GM19351 (cell line): ENCODE measurements around the gene TMEM259.

Source experiments
- ATAC-seq: cut with Tn5 transposase; IDR thresholded peaks from one replicate; pipeline ENCODE4 v1.9.1; 2021; ENCODE audit warnings: mild to moderate bottlenecking, moderate library complexity; ENCODE audit not compliant: unreplicated experiment

Gene TMEM259

GRCh38 chr19:1017906-1018305 lies 3.0 kb downstream of the TMEM259 start:
- ATAC-seq = no peak

- ATAC-seq = no peak
Measured at GRCh38 chr19:1017115-1017905, 3.6 kb downstream of the TMEM259 start.

GRCh38 chr19:1016647-1017114 lies 4.2 kb downstream of the TMEM259 start:
- no peak for ATAC-seq

GRCh38 chr19:1015782-1016646 lies 4.9 kb downstream of the TMEM259 start:
- ATAC-seq = no peak

DNA sequence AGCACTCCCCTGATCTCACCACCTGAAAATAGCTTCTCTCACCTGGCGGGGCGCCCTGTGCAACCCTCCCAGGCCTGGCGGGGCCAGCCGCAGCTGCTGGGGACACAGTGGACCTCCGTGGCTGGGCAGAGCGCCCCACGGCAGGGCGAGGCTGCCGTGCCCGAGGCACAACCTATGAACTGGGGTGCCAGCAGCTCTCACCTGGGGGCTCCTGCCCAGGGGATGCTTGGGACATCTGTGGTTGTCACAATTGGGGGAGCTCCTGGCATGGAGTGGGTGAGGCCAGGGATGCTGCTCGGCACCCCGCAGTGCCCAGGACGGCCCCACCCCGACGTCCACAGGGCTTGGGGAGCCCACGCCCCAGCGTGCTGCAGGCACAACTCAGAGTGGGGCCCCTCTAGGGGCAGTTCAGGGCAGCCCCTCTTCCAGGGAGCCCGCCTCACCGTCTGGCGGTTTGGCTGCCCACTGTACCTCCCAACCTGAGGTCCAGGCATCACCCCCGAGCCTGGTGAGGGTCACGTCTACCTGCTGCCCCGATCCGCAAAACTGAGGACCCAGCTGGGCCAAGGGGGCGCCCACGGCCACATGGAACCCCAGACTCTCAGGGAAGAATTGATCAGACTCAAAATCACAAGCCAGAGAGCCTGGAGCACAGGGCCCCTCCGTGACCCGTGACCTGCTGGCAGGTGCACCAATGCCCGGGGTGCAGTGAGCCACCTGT lies 5.7 kb downstream of the TMEM259 start:
- no peak for ATAC-seq

- ATAC-seq = no peak
Measured at GRCh38 chr19:1014161-1015060, 6.5 kb downstream of the TMEM259 start.

DNA sequence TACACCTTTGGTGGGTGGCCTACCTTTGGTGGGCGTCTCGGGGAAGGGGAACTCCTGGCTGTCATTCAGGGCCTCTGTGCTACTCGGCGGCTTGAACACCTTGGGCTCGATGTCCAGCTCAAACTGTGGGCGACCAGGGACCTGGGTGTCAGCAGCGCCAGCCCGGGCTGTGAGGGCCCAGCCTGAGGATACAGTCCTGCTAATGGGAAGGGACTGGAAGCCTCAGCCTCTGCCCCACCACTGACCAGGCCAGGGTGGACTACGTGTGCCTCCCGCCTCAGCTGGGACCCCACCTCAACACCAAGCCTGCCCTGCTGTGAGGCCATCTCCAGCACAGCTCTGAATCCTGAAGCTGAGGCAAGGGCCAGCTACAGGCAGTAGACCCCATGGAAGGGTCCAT lies 7.7 kb downstream of the TMEM259 start:
- no peak for ATAC-seq

GRCh38 chr19:1012334-1012733 lies 8.6 kb downstream of the TMEM259 start:
- ATAC-seq = no peak

GRCh38 chr19:1011831-1012333 lies 9.0 kb downstream of the TMEM259 start:
- no peak for ATAC-seq

- no peak for ATAC-seq
Measured at GRCh38 chr19:1010586-1011510, 10.1 kb downstream of the TMEM259 start.

DNA sequence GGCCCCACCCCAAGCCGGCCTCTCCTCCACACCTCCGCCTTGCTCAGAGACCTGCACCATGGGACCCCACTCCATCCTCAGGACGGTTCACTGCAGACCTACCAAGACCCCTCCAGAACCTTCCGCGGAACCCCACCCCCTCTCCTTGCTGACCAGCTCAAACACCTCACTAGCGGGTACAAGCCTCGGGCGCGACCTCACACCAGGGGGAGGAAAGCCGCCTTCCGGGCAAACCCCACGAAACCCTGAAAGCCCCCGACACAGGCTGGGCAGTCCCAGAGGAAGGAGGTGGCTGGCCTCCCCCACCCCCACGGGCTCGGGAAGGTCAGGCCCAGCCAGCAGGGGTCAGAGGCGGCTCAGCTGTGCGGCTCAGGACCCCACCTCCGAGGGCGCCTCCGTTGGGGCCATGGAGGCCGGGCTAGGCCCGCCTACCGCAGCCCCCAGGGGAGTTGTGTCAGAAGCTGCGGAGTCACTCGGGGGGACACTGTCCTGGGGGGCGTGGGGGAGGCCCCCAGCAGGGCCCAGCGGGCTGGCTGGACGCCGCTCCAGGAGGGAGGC lies 10.9 kb downstream of the TMEM259 start:
- no peak for ATAC-seq

GRCh38 chr19:1009041-1009980 lies 11.6 kb downstream of the TMEM259 start:
- no peak for ATAC-seq

GRCh38 chr19:1008268-1009040 lies 12.5 kb downstream of the TMEM259 start:
- no peak for ATAC-seq

DNA sequence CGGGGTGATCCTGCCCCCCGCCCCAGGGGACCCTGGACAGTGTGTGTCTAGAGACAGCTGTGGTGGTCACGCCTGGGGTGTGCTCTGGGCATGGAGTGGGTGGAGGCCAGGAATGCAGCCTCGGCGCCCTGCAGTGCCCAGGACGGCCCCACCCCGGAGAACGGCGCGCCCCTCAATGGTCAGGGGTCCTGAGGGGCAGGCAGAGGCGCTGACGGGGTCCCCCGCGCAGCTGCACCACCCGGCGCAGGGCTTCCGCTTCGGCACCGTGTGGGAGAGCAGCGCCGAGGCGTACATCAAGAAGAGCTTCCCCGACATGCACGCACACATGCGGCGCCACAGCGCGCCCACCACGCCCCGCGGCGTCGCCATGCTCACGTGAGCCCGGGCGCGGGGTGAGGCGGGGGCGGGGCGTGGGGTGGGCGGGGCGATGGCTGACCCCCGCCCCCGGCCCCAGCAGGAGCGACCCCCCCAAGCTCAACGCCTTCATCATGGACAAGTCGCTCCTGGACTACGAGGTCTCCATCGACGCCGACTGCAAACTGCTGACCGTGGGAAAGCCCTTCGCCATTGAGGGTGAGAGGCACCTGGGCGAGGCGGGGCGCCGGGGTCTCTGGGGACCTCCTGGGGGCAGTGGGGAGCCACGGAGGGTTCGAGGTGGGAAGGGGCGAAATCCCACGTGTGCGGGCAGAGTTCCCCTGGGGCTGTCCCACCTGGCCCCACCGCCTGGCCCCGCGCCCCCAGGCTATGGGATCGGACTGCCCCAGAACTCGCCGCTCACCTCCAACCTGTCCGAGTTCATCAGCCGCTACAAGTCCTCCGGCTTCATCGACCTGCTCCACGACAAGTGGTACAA lies 13.3 kb downstream of the TMEM259 start:
- ATAC-seq = no peak

- ATAC-seq = no peak
Measured at GRCh38 chr19:1006711-1007398, 14.1 kb downstream of the TMEM259 start.
